H9 (cell line): Measurements from ENCODE around the gene RARA. TPM values are rescaled to one million over a fixed set of nuclear protein-coding genes. Genes with fewer than 3 reads are reported as not detected.

Experiments
- DNase-seq: peaks from one replicate; pipeline ENCODE4 v3.0.0-alpha.2; 2017
- H2AFZ ChIP-seq: one replicate; pipeline ENCODE4 v1.6.1; 2013; ENCODE audit warnings: mild to moderate bottlenecking, low read length, control low read depth, moderate library complexity
- H2AK5ac ChIP-seq: 2 replicates; pipeline ENCODE4 v1.6.1; 2013; ENCODE audit warnings: low read length, control low read depth, mixed read lengths; ENCODE audit not compliant: insufficient read length
- H2BK120ac ChIP-seq: one replicate; pipeline ENCODE4 v1.6.1; 2013; ENCODE audit warnings: low read depth, mild to moderate bottlenecking, low read length, control low read depth, inconsistent platforms; ENCODE audit not compliant: poor library complexity, severe bottlenecking
- H2BK12ac ChIP-seq: 2 replicates; pipeline ENCODE4 v1.6.1; 2013; ENCODE audit warnings: low read length, control low read depth, mixed read lengths, low read depth; ENCODE audit not compliant: insufficient read length
- H2BK15ac ChIP-seq: 2 replicates; pipeline ENCODE4 v1.6.1; 2013; ENCODE audit warnings: low read depth, low read length, control low read depth
- H2BK20ac ChIP-seq: one replicate; pipeline ENCODE4 v1.6.1; 2013; ENCODE audit warnings: low read depth, mild to moderate bottlenecking, low read length, control low read depth, inconsistent platforms; ENCODE audit not compliant: poor library complexity, severe bottlenecking
- H2BK5ac ChIP-seq: 2 replicates; pipeline ENCODE4 v1.6.1; 2013; ENCODE audit warnings: low read length, control low read depth, mixed read lengths; ENCODE audit not compliant: insufficient read length
- H3K14ac ChIP-seq: 2 replicates; pipeline ENCODE4 v1.6.1; 2013; ENCODE audit warnings: low read length, control low read depth; ENCODE audit not compliant: insufficient read depth
- H3K18ac ChIP-seq: 2 replicates; pipeline ENCODE4 v1.6.1; 2013; ENCODE audit warnings: low read depth, mild to moderate bottlenecking, mixed read lengths, low read length, control low read depth; ENCODE audit not compliant: insufficient read length
- H3K23ac ChIP-seq: 2 replicates; pipeline ENCODE4 v1.6.1; 2013; ENCODE audit warnings: low read length, control low read depth, mixed read lengths, low read depth; ENCODE audit not compliant: insufficient read length
- H3K23me2 ChIP-seq: 2 replicates; pipeline ENCODE4 v1.6.1; 2013; ENCODE audit warnings: low read depth, mild to moderate bottlenecking, mixed read lengths, low read length, control low read depth; ENCODE audit not compliant: insufficient read length, poor library complexity, severe bottlenecking
- H3K27ac ChIP-seq: 2 replicates; pipeline ENCODE4 v1.5.1; 2013; ENCODE audit warnings: low read length, control low read depth, mixed read lengths, low read depth; ENCODE audit not compliant: insufficient read length
- H3K27me3 ChIP-seq: 2 replicates; pipeline ENCODE4 v1.6.1; 2013; ENCODE audit warnings: low read length, control low read depth, inconsistent platforms; ENCODE audit not compliant: insufficient read depth
- H3K4ac ChIP-seq: 2 replicates; pipeline ENCODE4 v1.6.1; 2013; ENCODE audit warnings: low read depth, mild to moderate bottlenecking, control low read depth, inconsistent platforms, low read length, moderate library complexity
- H3K4me1 ChIP-seq: 2 replicates; pipeline ENCODE4 v1.6.1; 2013; ENCODE audit warnings: low read length, control low read depth, inconsistent platforms; ENCODE audit not compliant: insufficient read depth
- H3K4me2 ChIP-seq: 2 replicates; pipeline ENCODE4 v1.6.1; 2013; ENCODE audit warnings: low read length, control low read depth, mixed read lengths; ENCODE audit not compliant: insufficient read length, insufficient read depth
- H3K56ac ChIP-seq: 2 replicates; pipeline ENCODE4 v1.6.1; 2013; ENCODE audit warnings: low read depth, mild to moderate bottlenecking, mixed read lengths, low read length, control low read depth; ENCODE audit not compliant: insufficient read length
- H3K79me1 ChIP-seq: 2 replicates; pipeline ENCODE4 v1.6.1; 2013; ENCODE audit warnings: low read depth, mild to moderate bottlenecking, moderate library complexity, low read length, control low read depth, inconsistent platforms; ENCODE audit not compliant: insufficient read depth, poor library complexity, severe bottlenecking
- H3K79me2 ChIP-seq: 2 replicates; pipeline ENCODE4 v1.6.1; 2013; ENCODE audit warnings: low read length, control low read depth, inconsistent platforms; ENCODE audit not compliant: insufficient read depth
- H3K9ac ChIP-seq: 2 replicates; pipeline ENCODE4 v1.6.1; 2013; ENCODE audit warnings: low read length, control low read depth, mixed read lengths; ENCODE audit not compliant: insufficient read length; ENCODE audit errors: extremely low read depth
- H3K9me3 ChIP-seq: one replicate; pipeline ENCODE4 v1.6.1; 2013; ENCODE audit warnings: low read depth, low read length, inconsistent platforms; ENCODE audit not compliant: control insufficient read depth
- H3T11ph ChIP-seq: one replicate; pipeline ENCODE4 v1.6.1; 2013; ENCODE audit warnings: mild to moderate bottlenecking, low read length, control low read depth, inconsistent platforms
- H4K20me1 ChIP-seq: one replicate; pipeline ENCODE4 v1.6.1; 2013; ENCODE audit not compliant: control insufficient read depth, insufficient read length, insufficient read depth
- H4K5ac ChIP-seq: 2 replicates; pipeline ENCODE4 v1.6.1; 2013; ENCODE audit warnings: low read depth, mild to moderate bottlenecking, mixed read lengths, low read length, control low read depth; ENCODE audit not compliant: insufficient read length
- H4K8ac ChIP-seq: replicated peaks from 2 replicates; pipeline ENCODE4 v1.6.1; 2013; ENCODE audit warnings: low read length, control low read depth, mixed read lengths, low read depth; ENCODE audit not compliant: insufficient read length
- H4K91ac ChIP-seq: 2 replicates; pipeline ENCODE4 v1.6.1; 2013; ENCODE audit warnings: low read depth, mild to moderate bottlenecking, moderate library complexity, mixed read lengths, low read length, control low read depth; ENCODE audit not compliant: insufficient read length
- H3K27ac Mint-ChIP-seq, 3 experiments: 2 replicates in 2 of 3; 3 replicates in 1 of 3; pipeline ENCODE4 v1.8.0; 2020 to 2021; ENCODE audit warnings: mixed read lengths in 3 of 3, mild to moderate bottlenecking in 1 of 3, moderate library complexity in 1 of 3
- H3K27me3 Mint-ChIP-seq: 2 replicates; pipeline ENCODE4 v1.8.0; 2021; ENCODE audit warnings: low read depth, mild to moderate bottlenecking, moderate library complexity, mixed read lengths
- H3K36me3 Mint-ChIP-seq, 3 experiments: 2 replicates in 2 of 3; 3 replicates in 1 of 3; pipeline ENCODE4 v1.8.0; 2020 to 2021; ENCODE audit warnings: low read depth in 3 of 3, mixed read lengths in 3 of 3; ENCODE audit not compliant: insufficient read depth in 1 of 3
- H3K4me1 Mint-ChIP-seq, 2 experiments: 2 replicates each; pipeline ENCODE4 v1.8.0; 2020; ENCODE audit warnings: mixed read lengths in 2 of 2
- H3K4me3 Mint-ChIP-seq, 2 experiments: 2 replicates in 1 of 2; 3 replicates in 1 of 2; pipeline ENCODE4 v1.8.0; 2020 to 2021; ENCODE audit warnings: mild to moderate bottlenecking in 2 of 2, mixed read lengths in 2 of 2, moderate library complexity in 1 of 2
- H3K9me3 Mint-ChIP-seq, 2 experiments: 2 replicates in 1 of 2; 3 replicates in 1 of 2; pipeline ENCODE4 v1.8.0; 2020; ENCODE audit warnings: mild to moderate bottlenecking in 2 of 2, mixed read lengths in 2 of 2, moderate library complexity in 1 of 2
- CTCF ChIP-seq: fragments of 200-600 bp; sonication (generic); conservative IDR thresholded peaks from 3 replicates; pipeline ENCODE4 v1.8.0; 2021; ENCODE audit warnings: antibody characterized with exemption, mild to moderate bottlenecking
- WGBS: extraction: QIAGEN DNeasy Blood & Tissue Kit; methylation state at CpG from one replicate; pipeline ENCODE4 v1.1.7; 2013; ENCODE audit warnings: missing lambda C conversion rate, low lambda C conversion rate, mixed read lengths; ENCODE audit not compliant: insufficient read length; ENCODE audit errors: extremely low coverage; 5-methylcytosine and 5-hydroxymethylcytosine counted together
- total RNA-seq: library from RNA; stranded (reverse); gene quantifications from 2 replicates; pipeline ENCODE4 v1.2.1, GENCODE V29; 2021

RARA gene
- total RNA-seq, 1 experiment from 2014 or later: 17.6 TPM

- Histone ChIP-seq H3K9ac (no peak overlapping the region), H2BK120ac (no peak overlapping the region), H3K9me3 (no peaks in the 10 kb centered on the region), H2BK12ac (no peak overlapping the region), H2BK20ac (no peak overlapping the region), H2AFZ (no peak overlapping the region), H4K8ac (no peak overlapping the region), H2AK5ac (no peak overlapping the region), H3K56ac (no peak overlapping the region), H3K14ac (no peak overlapping the region), H3K27me3 (no peaks in the 10 kb centered on the region; the same call in 1 of the 2 replicates), H3T11ph (no peak overlapping the region), H3K79me1 (no peaks in the 10 kb centered on the region), H4K91ac (no peak overlapping the region), H3K79me2 (no peaks in the 10 kb centered on the region), H3K27ac (no peak overlapping the region), H4K20me1 (peaks cover 3% of the 10 kb centered on the region), H4K5ac (no peak overlapping the region), H3K18ac (no peak overlapping the region), H2BK15ac (no peak overlapping the region), H3K4ac (no peak overlapping the region), H3K23ac (no peak overlapping the region), H3K4me2 (no peak overlapping the region), H3K4me1 (peaks cover 2% of the 10 kb centered on the region; the same call in 1 of the 2 replicates), H2BK5ac (no peak overlapping the region), H3K23me2 (no peaks in the 10 kb centered on the region)
- Mint-ChIP-seq H3K9me3 (no peaks in the 10 kb centered on the region), H3K27ac (no peak overlapping the region), H3K4me3 (no peak overlapping the region), H3K36me3 (peaks cover 8 to 13% (median 12%) of the 10 kb centered on the region in 3 experiments), H3K27me3 (peaks cover 83% of the 10 kb centered on the region), H3K4me1 (peaks cover 9 to 24% of the 10 kb centered on the region in 2 experiments)
- no CpG with 5 or more reads among the region's 8 CpGs for WGBS
- no peak for DNase-seq
- TF ChIP-seq CTCF: no peak
These were observed 26.6 kb downstream of the RARA start for GRCh38 chr17:40335620-40336019.
